Panc1 (cell line): ENCODE data around the gene TARS2. TPM values are rescaled to one million over a fixed set of nuclear protein-coding genes. Genes with fewer than 3 reads are reported as not detected.

Source experiments
- ATAC-seq: fragments of 200-7000 bp; cut with Tn5 transposase; 2 replicates; pipeline ENCODE4 v1.9.1; 2020; ENCODE audit warnings: mild to moderate bottlenecking, moderate library complexity
- BruUV-seq: library from RNA; stranded (reverse); fragments of 400-500 nt; replicated peaks from 2 replicates; lab custom pipeline; 2021; lab: Mats Ljungman, UMichigan
- CTCF ChIA-PET: fragments of 300-600 bp; sonication (Branson Sonifier 250); formaldehyde crosslinking; loops from one replicate; lab custom pipeline; 2022; ENCODE audit warnings: antibody characterized with exemption; lab: Charles Lee
- POLR2A ChIA-PET: fragments of 300-600 bp; sonication (Branson Sonifier 250); formaldehyde crosslinking; loops from one replicate; lab custom pipeline; 2022; ENCODE audit warnings: antibody characterized with exemption; lab: Charles Lee
- DNase-seq: peaks from one replicate; pipeline ENCODE4 v3.0.0-alpha.2; 2010; ENCODE audit warnings: low read depth, low spot score
- H3K27ac ChIP-seq: 2 replicates; pipeline ENCODE4 v1.5.1; 2011; ENCODE audit warnings: mild to moderate bottlenecking, low read length, inconsistent platforms
- H3K27me3 ChIP-seq: fragments of 200-500 bp; sonication (Bioruptor generic); 2 replicates; pipeline ENCODE4 v1.6.0; 2014; ENCODE audit warnings: low read length, inconsistent platforms; ENCODE audit not compliant: control insufficient read depth, insufficient read depth
- H3K36me3 ChIP-seq: fragments of 200-500 bp; sonication (Bioruptor generic); 2 replicates; pipeline ENCODE4 v1.5.1; 2014; ENCODE audit warnings: inconsistent platforms, mild to moderate bottlenecking, low read length, moderate library complexity; ENCODE audit not compliant: control insufficient read depth, insufficient read depth
- H3K4me1 ChIP-seq: 2 replicates; pipeline ENCODE4 v1.5.1; 2011; ENCODE audit warnings: inconsistent platforms, mild to moderate bottlenecking, low read length, moderate library complexity; ENCODE audit not compliant: control insufficient read depth, insufficient read depth
- H3K4me3 ChIP-seq, 2 experiments: 2 replicates each; pipeline ENCODE4 v1.5.1; 2011 to 2012; ENCODE audit warnings: low read depth in 2 of 2, low read length in 2 of 2, mild to moderate bottlenecking in 2 of 2, inconsistent platforms in 1 of 2, moderate library complexity in 1 of 2
- H3K9me3 ChIP-seq: fragments of 200-500 bp; sonication (Bioruptor generic); 2 replicates; pipeline ENCODE4 v1.5.1; 2014; ENCODE audit warnings: low read depth, mild to moderate bottlenecking, inconsistent platforms, low read length, moderate library complexity; ENCODE audit not compliant: control insufficient read depth, insufficient read depth
- POLR2AphosphoS5 ChIP-seq: IDR thresholded peaks from 2 replicates; pipeline ENCODE4 v1.6.1; 2012; ENCODE audit warnings: mild to moderate bottlenecking, low read depth, low read length, moderate library complexity
- SIN3A ChIP-seq: IDR thresholded peaks from 2 replicates; pipeline ENCODE4 v1.6.1; 2012; ENCODE audit warnings: low read depth, mild to moderate bottlenecking, low read length, moderate library complexity, borderline replicate concordance; ENCODE audit not compliant: insufficient read depth
- TCF7L2 ChIP-seq: IDR thresholded peaks from 2 replicates; pipeline ENCODE4 v1.6.1; 2011; ENCODE audit warnings: mild to moderate bottlenecking, low read depth, low read length, inconsistent platforms
- in situ Hi-C: cut with HindIII; loops from 2 replicates; pipeline ENCODE4 v1.10.0; 2016; ENCODE audit warnings: low sequenced_read_pairs, low pct_unique_long_range_greater_than_20kb
- intact Hi-C: fragments of 100-400 bp; cut with micrococcal nuclease; formaldehyde crosslinking; loops from one replicate; pipeline ENCODE4 v1.10.0; 2022; ENCODE audit not compliant: unreplicated experiment
- total RNA-seq: library from RNA; stranded (reverse); gene quantifications from one replicate; pipeline ENCODE4 v1.2.1, GENCODE V29; 2021; ENCODE audit not compliant: unreplicated experiment
- TF ChIP-seq, protein P1 (sequence below), 2 experiments: IDR thresholded peaks; 2 replicates each; pipeline ENCODE4 v1.6.1; 2011 to 2012; ENCODE audit warnings: low read depth in 2 of 2, control low read depth in 1 of 2, low read length in 1 of 2, mild to moderate bottlenecking in 1 of 2, moderate library complexity in 1 of 2; ENCODE audit not compliant: insufficient read depth in 1 of 2
- TF ChIP-seq, protein P2 (sequence below): fragments of 450-650 bp; IDR thresholded peaks from 2 replicates; pipeline ENCODE4 v1.5.1; 2017; ENCODE audit warnings: mild to moderate bottlenecking

Gene TARS2
- total RNA-seq, 1 experiment from 2014 or later: 28.2 TPM

DNA sequence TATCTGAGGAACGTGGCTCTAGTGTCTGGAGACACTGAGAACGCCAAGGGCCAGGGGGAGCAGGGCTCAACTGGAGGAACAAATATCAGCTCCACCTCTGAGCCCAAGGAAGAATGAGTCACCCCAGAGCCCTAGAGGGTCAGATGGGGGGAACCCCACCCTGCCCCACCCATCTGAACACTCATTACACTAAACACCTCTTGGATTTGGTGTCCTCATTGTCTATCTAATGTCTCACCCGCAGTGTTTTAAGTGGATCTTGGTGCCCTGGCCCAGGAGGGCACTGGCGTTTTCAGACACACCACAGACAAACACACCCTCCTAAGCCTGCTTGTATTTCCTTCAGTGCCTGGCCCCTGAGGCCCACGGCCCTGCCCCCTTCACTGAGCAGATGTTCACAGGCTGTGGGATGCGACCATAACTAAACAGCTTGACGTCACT, 26.2 kb downstream of the TARS2 start:
- ChIA-PET CTCF (no interaction called here), POLR2A (no interaction called here)
- no peak overlapping the region for H3K4me3 ChIP-seq
- H3K27ac ChIP-seq: no peak overlapping the region
- H3K4me1 ChIP-seq: no peaks in the 10 kb centered on the region
- ATAC-seq: no peak
- no peaks in the 10 kb centered on the region for H3K36me3 ChIP-seq
- no TSS peak for BruUV-seq
- no peak for DNase-seq
- no peaks in the 10 kb centered on the region for H3K27me3 ChIP-seq
- intact Hi-C loops: no loop called here
- in situ Hi-C loops: no loop called here
- H3K9me3 ChIP-seq: no peaks in the 10 kb centered on the region
- TF ChIP-seq POLR2AphosphoS5: no peak
- TF ChIP-seq TCF7L2: no peak
- TF ChIP-seq, protein P1, sequence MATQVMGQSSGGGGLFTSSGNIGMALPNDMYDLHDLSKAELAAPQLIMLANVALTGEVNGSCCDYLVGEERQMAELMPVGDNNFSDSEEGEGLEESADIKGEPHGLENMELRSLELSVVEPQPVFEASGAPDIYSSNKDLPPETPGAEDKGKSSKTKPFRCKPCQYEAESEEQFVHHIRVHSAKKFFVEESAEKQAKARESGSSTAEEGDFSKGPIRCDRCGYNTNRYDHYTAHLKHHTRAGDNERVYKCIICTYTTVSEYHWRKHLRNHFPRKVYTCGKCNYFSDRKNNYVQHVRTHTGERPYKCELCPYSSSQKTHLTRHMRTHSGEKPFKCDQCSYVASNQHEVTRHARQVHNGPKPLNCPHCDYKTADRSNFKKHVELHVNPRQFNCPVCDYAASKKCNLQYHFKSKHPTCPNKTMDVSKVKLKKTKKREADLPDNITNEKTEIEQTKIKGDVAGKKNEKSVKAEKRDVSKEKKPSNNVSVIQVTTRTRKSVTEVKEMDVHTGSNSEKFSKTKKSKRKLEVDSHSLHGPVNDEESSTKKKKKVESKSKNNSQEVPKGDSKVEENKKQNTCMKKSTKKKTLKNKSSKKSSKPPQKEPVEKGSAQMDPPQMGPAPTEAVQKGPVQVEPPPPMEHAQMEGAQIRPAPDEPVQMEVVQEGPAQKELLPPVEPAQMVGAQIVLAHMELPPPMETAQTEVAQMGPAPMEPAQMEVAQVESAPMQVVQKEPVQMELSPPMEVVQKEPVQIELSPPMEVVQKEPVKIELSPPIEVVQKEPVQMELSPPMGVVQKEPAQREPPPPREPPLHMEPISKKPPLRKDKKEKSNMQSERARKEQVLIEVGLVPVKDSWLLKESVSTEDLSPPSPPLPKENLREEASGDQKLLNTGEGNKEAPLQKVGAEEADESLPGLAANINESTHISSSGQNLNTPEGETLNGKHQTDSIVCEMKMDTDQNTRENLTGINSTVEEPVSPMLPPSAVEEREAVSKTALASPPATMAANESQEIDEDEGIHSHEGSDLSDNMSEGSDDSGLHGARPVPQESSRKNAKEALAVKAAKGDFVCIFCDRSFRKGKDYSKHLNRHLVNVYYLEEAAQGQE (IDR thresholded peaks at IDR 0.05; ENCODE audit: insufficient read depth in 1 of 2, low read depth in 2 of 2, low read length in 1 of 2): no peak
- TF ChIP-seq SIN3A: no peak
- TF ChIP-seq, protein P2, sequence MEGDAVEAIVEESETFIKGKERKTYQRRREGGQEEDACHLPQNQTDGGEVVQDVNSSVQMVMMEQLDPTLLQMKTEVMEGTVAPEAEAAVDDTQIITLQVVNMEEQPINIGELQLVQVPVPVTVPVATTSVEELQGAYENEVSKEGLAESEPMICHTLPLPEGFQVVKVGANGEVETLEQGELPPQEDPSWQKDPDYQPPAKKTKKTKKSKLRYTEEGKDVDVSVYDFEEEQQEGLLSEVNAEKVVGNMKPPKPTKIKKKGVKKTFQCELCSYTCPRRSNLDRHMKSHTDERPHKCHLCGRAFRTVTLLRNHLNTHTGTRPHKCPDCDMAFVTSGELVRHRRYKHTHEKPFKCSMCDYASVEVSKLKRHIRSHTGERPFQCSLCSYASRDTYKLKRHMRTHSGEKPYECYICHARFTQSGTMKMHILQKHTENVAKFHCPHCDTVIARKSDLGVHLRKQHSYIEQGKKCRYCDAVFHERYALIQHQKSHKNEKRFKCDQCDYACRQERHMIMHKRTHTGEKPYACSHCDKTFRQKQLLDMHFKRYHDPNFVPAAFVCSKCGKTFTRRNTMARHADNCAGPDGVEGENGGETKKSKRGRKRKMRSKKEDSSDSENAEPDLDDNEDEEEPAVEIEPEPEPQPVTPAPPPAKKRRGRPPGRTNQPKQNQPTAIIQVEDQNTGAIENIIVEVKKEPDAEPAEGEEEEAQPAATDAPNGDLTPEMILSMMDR: no peak

DNA sequence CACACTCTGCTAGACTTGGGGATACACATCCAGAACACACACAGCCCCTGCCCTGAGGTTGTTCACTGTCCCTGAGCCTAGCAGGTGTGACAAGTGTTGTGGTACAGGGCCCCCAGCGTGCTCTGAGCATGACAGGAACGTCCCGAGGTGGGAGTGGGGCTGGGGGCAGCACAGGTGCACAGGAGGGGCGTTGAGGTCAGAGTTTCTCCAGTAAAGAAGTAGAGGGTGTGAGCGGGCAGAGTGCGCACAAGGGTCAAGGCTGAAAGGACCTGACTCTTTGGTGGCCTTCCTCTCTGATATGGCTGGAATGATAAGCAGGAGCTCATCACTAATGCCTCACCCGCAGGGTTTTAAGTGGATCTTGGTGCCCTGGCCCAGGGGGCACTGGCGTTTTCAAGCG, 27.0 kb downstream of the TARS2 start:
- intact Hi-C loops: no loop called here
- TF ChIP-seq TCF7L2 (no peak), POLR2AphosphoS5 (no peak), SIN3A (no peak)
- TF ChIP-seq, protein P1 (IDR thresholded peaks at IDR 0.05; ENCODE audit: insufficient read depth in 1 of 2, low read depth in 2 of 2, low read length in 1 of 2): no peak
- TF ChIP-seq, protein P2: no peak
- ChIA-PET CTCF (interaction anchor here (0.5 to 0.6 kb wide), 3 partner anchors 47 to 334 kb away, joined by 3 to 4 read pairs (median 3); no protein-coding TSS in a partner anchor), POLR2A (no interaction called here)
- in situ Hi-C loops: no loop called here
- Histone ChIP-seq H3K36me3 (no peaks in the 10 kb centered on the region), H3K27ac (no peak overlapping the region), H3K4me1 (no peaks in the 10 kb centered on the region), H3K27me3 (no peaks in the 10 kb centered on the region), H3K4me3 (no peak overlapping the region), H3K9me3 (no peaks in the 10 kb centered on the region)
- ATAC-seq (no peak), DNase-seq (no peak)
- no TSS peak for BruUV-seq
